ENCODE results near the gene VPS37D.
"Not testable (repeated sequence)": the region's sequence is repeated elsewhere in the genome, so short reads cannot be mapped to it uniquely, and the experiment has no call there.

VPS37D gene, protein sequence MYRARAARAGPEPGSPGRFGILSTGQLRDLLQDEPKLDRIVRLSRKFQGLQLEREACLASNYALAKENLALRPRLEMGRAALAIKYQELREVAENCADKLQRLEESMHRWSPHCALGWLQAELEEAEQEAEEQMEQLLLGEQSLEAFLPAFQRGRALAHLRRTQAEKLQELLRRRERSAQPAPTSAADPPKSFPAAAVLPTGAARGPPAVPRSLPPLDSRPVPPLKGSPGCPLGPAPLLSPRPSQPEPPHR

GRCh38 chr7:73667344-73668102 lies at the start of gene VPS37D:
Gene VPS37D, plus strand, starts transcription at chr7:73667831. Its CDS starts 128 bp downstream, at chr7:73667959.
- DNase-seq: peak; percentile 89

DNA sequence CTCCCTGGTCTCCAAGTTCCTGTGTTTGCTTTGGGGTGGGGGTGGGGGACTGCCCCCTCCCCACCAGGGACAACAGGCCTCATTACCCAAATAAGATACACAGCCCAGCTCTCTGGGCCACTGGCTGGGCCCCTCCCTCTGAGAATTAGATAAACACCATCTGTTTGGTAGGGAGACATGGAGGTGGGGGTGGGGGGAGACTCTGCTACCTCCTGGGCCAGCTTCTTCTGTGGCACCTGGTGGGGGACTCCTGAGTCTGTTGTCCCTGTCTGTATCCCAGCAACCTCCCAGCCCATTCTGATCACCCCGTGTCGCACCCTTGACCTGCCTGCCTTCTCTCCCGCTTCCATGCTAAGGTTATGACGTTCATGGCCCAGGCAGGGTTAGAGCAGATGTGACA lies 49.1 kb upstream of the VPS37D start:
- DNase-seq: peak; percentile 97

DNA sequence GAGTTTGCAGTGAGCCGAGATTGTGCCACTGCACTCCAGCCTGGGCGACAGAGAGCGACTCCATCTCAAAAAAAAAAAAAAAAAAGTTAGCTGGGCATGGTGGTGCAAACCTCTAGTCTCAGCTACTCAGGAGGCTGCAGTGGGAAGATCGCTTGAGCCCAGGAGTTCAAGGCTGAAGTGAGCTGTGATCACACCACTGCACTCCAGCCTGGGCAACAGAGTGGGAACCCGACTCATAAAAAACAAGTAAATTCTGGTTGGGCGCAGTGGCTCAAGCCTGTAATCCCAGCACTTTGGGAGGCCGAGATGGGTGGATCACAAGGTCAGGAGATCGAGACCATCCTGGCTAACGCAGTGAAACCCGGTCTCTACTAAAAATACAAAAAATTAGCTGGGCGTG lies 48.2 kb upstream of the VPS37D start:
- DNase-seq: not testable (repeated sequence)

DNA sequence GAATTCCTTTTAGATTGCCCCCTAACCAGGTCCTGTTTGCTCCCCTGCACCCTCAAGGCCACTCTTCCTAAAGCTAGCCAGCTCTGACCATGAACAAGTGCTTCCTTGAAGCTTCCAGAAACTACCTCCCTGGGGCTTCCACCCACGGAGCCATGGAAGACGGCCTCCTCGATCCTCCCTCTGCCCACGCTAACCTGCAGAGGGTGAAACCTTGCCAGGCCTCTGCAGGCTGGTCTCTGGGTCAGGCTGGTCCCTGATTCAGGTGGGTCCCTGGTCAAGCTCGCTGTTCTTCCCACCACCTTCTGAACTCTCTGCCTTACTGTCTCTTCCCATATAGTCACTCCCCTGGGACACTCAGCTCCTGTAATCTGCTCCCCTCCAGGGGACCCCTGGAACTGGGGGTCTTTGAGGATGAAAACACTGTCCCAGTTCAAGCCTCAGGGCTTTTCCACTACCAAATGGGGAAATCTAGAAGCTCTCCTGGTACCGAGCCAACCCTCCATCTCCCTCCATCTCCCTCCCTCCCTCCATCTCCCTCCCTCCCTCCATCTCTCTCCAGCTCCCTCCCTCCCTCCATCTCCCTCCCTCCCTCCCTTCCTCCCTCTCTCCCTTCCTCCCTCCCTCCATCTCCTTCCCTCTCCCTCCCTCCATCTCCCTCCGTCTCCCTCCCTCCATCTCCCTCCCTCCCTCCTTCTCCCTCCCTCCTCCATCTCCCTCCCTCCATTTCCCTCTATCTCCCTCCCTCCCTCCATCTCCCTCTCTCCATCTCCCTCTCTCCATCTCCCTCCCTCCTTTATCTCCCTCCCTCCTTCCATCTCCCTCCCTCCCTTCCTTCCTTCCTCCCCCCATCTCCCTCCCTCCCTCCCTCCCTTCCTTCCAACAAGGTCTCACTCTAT lies 46.2 kb upstream of the VPS37D start:
- DNase-seq: no peak

GRCh38 chr7:73622527-73622908 lies 45.1 kb upstream of the VPS37D start:
- no peak for DNase-seq

- DNase-seq: no peak
These were observed 44.5 kb upstream of the VPS37D start for GRCh38 chr7:73622909-73623797.

DNA sequence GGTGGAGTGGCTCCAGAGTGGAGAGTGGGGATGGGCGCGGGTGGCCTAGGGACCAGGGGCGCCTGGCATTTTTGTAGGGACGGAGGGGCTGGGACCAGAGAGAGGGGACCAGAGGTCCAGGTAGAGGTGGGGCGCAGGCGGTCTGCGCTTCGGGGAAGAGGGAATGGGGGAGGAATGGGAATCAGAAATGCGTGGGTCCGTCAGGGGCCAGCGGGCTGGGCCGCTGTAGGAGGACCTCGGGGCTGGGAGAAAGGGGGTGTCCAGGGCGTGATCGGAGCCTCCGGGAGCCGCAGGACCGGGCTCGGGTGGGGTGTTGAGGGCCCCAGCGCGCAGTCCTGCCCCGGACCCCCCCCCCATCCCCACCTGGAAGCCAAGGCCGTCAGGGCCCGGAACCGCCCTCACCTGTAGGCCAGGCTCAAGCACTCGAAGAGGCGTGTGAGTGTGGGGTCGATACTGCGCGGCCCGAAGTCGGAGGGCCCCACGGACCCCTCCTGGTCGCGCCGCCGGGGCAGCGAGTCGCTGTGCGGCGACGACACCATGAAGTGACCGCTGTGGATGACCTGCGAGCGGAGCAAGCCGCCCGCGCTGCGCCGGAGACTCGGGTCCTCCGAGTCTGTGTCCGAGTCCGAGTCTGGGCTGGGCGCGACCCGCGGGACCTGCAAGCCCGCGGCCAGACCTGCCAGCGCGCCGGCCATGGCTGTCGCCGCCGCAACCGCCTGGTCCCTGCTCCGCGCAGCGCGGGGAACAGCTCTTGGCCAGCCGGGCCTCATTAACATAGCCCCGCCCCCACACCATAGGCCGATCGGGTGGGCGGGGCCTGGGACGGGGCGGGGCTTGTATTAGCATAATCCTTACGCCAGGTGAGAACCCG lies 43.6 kb upstream of the VPS37D start, which contains the start of gene MLXIPL:
MLXIPL (minus strand) TSS at position 725 of the 871 bp plus-strand sequence; CDS start at position 695, 30 bp downstream.
- DNase-seq: peak; percentile 96

DNA sequence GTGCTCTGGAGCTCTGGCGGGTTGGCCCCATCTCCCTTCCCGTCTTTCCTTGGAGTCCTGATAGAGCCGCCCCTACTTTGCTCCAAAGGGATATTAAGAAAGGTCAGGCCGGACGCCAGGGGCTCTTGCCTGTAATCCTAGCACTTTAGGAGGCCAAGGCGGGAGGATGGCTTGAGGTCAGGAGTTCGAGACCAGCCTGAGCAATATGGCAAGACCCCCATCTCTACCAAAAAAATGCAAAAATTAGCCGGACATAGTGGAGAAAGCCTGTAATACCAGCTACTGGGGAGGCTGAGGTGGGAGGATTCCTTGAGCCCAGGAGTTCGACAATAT lies 43.0 kb upstream of the VPS37D start:
- DNase-seq: no peak

- DNase-seq: no peak
These were observed 42.4 kb upstream of the VPS37D start for GRCh38 chr7:73625276-73625675.

GRCh38 chr7:73626814-73627213 lies 40.8 kb upstream of the VPS37D start:
- peak; percentile 82 for DNase-seq

DNA sequence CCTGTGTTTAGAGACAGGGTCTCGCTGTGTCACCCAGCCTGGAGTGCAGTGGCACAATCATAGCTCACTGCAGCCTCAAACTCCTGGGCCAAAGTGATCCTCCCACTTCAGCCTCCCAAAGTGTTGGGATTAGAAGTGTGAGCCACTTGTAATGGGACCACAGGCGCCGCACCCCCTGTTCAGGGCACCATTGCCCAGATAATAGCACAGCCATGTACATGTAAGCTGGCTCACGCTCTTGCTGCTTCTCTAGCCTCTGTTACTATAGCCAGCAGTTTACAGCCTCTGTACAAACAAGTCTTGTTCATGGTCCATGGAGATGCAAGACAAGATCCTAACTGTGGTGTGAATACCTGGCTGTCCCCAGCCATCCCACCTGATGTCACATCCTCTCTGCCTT lies 39.1 kb upstream of the VPS37D start:
- DNase-seq: no peak

- DNase-seq: no peak
These were observed 36.1 kb upstream of the VPS37D start for GRCh38 chr7:73631558-73631957.

DNA sequence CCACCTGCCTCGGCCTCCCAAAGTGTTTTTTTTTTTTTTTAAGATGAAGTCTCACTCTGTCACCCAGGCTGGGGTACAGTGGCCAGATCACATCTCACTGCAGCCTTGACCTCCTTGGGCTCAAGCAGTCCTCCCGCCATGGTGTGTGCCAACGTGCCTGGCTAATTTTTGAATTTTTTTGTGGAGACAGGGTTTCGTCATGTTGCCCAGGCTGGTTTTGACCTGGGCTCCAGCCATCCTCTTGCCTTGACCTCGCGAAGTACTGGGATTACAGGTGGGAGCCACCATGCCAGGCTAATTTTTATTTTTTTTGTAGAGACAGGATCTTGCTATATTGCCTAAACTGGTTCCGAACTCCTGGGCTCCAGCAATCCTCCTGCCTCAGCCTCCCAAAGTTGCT lies 34.3 kb upstream of the VPS37D start:
- no peak for DNase-seq

- DNase-seq: no peak
These were observed 33.8 kb upstream of the VPS37D start for GRCh38 chr7:73633844-73634243.

DNA sequence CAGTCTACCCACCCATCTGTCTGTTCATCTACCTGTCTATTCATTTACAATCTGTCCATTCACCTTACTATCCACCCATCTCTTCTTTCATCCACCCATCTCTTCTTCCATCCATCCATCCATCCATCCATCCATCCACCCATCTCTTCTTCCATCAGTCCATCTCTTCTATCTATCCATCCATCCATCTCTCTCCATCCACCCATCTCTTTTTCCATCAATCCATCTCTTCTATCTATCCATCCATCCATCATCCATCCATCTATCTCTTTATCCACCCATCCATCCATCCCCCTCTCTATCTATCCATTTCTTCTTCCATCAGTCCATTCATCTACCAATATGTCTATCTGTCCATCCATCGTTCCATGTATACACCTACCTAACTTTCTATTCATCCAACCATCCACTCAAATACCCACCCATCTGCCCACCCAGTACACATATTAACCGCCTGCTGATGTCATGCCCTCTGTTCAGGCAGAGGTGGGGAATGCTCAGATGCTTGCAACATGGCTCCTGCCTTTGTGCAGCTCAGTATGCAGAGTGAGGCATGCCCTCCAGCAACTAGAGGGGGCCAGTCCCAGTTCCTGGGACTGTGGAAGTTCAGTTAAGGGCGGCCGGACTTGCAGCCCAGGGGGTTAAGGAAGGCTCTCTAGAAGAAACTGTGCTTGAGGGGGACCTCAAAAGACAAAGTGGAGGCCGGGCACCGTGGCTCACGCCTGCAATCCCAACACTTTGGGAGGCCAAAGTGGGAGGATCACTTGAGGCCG lies 32.0 kb upstream of the VPS37D start:
- DNase-seq: no peak

DNA sequence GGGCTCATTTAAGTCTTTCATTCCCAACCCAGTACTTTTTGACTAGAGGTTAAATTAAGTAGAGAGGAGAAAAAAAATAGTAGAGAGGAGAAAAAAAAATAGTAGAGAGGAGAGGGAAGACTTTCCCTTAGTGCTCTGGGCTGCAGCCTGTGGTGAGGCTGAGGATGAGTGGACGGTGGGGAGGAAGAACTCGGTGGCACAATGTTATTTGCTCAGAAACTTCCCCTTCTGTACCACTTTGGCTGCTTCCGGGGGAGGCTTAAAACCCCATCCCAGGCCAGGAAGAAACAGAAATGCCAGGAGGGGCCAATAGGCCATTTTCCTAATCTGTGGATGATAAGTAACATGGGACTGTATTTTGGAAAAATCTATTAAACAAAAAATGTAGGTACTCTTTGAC lies 28.7 kb upstream of the VPS37D start:
- DNase-seq: no peak

DNA sequence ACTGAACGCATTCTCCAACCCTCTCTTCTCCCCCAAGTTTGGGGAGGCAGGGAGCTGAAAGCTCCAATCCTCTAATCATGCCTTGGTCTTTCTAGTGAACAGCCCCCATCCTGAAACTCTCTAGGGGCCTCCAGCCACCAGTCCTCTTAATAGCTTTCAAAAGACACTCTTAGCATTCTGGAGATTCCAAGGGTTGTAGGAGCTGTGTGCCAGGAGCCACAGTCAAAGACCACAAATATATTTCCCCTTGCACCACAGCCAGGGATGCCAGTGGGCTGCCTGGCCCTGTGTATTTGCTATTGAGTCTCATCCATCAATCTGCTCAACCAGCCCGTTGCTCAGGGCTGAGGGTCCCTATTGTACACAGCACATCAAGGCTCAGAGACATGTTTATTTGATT lies 24.8 kb upstream of the VPS37D start:
- no peak for DNase-seq

- DNase-seq: no peak
These were observed 22.8 kb upstream of the VPS37D start for GRCh38 chr7:73644688-73645286.

- no peak for DNase-seq
These were observed 21.9 kb upstream of the VPS37D start for GRCh38 chr7:73645643-73646174.
